Left forelimb (tissue), 1 donor: ENCODE measurements around the gene TP53BP2.
A peak's percentile ranks its signal among the peaks of the same experiment; 100 is the strongest.
"Not testable (repeated sequence)": the region's sequence is repeated elsewhere in the genome, so short reads cannot be mapped to it uniquely, and the experiment has no call there.

Source experiments
- DNase-seq: peaks from one replicate; pipeline ENCODE4 v3.0.0-alpha.2; 2018; ENCODE audit warnings: low spot score

TP53BP2 gene

GRCh38 chr1:223761411-223761810 is 84.3 kb downstream of the TP53BP2 start:
- DNase-seq = no peak

GRCh38 chr1:223760833-223761232 is 84.9 kb downstream of the TP53BP2 start:
- DNase-seq = no peak

GRCh38 chr1:223759273-223759672 is 86.5 kb downstream of the TP53BP2 start:
- DNase-seq = no peak

DNA sequence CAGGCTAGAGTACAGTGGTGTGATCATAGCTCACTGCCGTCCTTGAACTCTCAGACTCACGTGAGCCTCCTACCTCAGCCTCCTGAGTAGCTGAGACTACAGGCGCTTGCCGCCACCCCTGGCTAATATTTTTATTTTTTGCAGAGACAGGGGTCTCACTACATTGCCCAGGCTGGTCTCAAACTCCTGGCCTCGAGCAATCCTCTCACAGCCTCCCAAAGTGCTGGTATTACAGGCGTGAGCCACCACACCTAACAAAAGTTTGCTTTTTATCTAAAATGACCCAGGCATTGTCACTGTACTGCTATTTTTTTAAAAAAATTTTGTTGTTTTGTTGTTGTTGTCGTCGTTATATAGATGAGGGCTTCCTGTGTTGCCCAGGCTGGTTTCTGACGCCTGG is 87.0 kb downstream of the TP53BP2 start:
- no peak for DNase-seq

GRCh38 chr1:223756806-223757700 is 88.7 kb downstream of the TP53BP2 start:
- no peak for DNase-seq

DNA sequence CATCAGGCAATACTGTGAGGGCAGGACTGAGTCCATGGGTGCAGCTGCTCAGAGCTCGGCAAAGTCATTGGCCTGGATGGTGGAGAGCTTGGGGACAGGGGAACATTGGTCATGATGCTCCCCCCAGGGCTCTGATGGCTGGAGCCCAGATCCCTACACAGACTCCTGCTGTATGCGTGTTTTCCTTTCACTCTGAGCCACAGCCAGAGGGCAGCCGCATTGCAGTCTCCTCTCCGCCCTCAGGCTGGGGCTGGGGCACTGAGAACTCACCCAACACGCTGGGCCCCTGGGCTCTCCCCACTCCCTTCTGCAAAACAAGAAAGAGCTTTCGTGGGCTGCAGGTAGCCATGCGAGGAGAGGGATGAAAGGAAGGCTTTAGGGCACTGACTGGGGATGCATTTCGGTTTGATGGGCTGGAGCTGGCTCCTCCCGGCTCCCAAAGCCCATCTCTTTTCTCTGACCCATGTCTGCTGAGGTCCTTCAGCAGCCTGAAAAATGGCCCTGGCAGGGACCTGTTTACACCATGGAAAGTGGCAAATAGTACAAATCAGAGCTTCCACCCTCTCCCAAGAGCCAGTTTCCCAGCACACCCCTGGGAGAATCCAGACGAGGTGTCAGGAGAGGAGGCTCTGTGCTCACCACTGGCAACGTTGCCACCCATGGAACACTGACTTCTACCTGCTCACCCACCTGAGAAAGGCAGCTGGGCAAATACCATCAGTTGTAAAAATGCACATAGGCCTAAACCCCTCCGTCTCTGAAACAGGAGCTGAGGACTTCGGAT is 89.6 kb downstream of the TP53BP2 start:
- no peak for DNase-seq

- no peak for DNase-seq
Measured at GRCh38 chr1:223755432-223755792, 90.3 kb downstream of the TP53BP2 start.

DNA sequence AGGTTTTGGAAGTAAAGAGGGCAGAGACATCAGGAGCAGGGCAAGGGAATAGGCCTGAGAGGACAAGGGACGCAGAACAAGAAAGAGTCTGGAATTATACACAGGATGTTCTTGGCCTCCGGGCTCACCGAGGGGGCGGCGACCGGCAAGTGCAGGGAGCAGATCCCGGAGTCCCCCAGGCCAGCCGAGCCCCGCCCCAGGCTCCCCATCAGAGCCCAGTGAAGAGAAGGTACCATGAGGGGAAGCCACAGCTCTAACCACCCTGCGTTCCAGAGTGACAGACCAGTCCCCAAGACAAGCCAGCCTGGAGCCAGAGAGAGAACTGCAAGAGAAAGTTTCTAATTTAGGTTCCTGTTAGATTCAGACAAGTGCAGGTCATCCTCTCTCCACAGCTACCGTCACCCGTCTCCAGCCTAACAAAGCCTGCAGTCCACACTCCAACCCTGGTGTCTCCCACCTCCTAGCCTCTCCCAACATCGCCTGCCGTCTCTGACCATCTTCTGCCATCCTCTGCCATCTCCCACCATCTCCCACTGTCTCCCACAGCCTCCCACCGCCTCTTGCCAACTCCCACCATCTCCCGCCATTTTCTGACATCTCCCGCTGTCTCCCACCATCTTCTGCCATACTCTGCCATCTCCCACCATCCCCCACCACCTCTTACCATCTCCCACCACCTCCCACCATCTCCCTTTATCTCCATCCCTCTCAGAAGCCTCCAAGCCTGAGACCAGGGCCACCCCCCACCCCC is 90.9 kb downstream of the TP53BP2 start:
- DNase-seq = no peak

- no peak for DNase-seq
Measured at GRCh38 chr1:223752721-223753515, 92.8 kb downstream of the TP53BP2 start.

DNA sequence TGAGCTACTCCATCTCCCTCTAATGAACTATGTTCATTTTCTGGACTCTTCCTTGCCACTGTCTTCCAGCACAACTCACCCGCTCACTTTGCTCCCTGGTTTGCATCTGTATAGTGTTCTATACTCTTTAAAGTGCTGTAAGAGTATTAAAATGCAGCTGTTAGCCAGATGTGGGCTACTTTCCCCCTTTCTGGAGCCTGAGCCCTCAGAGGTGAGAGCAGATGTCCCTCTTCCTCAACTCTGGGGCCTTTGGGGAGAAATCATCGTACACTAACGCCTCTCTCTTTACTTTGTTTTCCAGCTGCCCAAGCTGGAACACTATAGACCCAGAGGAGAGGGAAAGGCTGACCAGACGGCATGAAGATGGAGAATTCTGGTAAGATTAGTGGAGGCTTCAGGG is 94.1 kb downstream of the TP53BP2 start:
- no peak for DNase-seq

DNA sequence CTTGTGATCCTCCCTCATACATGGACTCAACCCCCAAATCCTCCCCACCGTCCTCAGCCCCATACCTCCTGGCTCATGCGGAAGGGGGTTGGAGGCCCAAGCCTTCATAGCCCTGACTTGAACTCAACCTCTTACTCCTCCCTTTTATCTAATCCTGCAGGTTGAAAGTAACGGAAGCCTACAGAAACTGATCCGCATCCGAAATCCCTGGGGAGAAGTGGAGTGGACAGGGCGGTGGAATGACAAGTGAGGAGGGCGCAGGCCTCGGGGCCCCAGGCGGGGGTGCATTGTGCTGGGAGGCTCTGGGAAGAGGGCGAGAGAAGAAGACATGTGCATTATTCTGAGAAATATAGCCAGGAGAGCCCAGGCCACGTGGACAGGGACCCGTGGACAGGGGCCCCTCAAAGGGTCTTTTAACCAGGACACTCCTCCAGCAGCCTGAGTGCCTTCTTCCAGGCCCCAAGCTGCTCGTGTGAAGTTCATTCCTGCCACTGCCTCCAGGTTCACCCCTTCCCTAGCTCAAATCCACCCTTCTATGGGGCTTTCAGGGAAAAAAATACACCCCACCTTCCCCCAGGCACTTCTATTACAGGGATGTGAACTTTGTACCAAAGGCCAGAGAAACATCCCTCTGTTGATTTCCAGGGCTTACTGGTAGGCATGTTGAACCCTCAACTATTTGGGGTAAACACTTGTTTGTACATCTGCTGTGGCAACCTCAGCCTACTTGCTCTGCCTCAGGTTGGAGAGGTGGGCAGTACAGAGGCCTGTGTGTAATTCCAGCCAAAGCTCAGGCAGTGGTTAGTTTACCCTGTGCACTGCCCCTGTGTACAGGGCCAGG is 94.8 kb downstream of the TP53BP2 start:
- DNase-seq = no peak

DNA sequence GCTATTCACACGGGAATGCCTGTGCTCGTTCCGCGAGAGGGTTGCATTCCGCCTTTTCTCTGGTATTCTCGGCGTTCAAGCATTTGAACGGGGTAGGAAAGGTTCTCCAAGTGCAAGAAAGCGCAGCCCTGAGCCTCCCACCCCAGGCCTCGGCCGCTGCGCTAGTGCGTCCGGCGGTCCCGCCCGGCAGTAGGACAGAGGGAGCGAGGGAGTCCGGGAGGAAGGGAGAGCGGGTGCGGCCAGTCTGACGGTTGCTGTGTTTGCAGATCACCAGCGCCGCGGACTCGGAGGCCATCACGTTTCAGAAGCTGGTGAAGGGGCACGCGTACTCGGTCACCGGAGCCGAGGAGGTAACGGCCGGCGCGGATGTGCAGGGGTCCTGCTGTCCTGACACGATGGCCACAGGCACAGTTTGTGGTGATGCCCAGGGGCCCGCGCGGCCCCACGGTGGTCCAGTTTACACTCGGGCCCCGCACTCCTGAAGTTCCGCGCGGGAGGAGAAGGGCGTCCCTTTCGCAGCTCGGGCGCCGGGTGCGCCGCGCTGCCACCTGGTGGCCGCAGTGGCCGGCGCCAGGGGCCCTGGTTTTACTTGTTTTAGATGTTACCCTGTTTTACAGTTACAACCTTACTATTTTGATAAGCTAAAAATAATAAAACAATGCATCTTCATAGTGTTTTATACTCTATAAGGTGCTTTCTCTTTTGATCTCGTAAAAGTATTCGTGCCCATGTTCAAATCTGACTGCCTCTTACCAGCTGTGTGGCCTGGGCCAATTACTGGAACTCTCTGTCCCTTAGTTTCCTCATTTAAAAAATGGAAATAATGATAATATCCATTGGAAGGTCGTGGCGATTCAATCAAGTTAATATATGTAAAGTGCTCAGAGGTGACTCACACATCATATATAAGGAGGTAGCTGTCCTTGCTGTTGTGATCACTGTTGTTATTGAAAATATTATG is 96.7 kb downstream of the TP53BP2 start:
- DNase-seq = peak; percentile 82

DNA sequence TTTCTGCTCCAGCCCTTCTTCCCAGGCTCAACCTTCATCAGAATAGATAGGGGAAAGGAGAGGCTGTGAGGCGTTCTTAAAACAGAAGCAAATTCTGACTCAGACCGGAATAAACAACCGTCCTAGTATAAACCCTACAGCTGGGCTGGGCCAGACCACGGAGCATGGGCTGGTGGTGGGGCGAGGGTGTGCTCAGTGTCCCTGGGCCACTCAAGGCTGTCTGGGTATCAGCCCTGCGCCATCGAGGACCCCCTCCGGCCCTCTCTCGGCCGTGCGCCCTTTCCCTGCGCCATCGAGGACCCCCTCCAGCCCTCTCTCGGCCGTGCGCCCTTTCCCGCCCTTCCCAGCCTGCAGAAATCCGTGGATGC is 97.4 kb downstream of the TP53BP2 start:
- no peak for DNase-seq

GRCh38 chr1:223747838-223748335 is 97.9 kb downstream of the TP53BP2 start:
- no peak for DNase-seq

DNA sequence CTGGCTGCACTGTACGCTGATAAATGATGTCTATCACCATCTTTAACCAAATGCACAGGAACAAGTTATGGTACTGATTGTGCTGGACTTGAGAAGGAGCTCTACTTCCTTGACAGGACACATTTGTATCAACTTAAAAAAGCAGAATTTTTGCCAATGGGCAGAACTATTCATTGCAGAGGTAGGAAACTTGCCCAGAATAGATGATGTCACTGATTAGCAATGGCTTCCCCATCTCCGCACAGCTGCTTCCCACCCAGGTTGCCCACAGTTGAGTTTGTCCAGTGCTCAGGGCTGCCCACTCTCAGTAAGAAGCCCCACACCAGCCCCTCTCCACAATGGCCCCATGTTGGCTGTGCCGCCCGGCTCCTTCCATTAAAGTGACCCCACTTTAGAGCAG is 100.0 kb downstream of the TP53BP2 start:
- no peak for DNase-seq

- DNase-seq = no peak
Measured at GRCh38 chr1:223742856-223743517, 102.8 kb downstream of the TP53BP2 start.

DNA sequence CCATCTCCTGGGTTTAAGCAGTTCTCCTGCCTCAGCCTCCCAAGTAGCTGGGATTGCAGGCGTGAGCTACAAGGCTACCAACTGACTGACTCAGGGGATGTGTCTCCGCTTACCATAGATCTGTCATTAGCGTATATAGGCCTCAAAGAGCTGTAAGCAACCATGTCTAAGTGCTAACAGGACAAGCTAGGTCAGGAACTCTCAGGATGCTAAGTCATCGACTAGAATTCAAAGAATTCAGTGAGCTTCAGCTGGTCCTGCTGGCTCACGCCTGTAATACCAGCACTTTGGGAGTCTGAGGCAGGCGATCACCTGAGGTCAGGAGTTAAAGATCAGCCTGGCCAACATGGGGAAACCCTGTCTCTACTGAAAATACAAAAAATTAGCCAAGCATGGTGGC is 103.9 kb downstream of the TP53BP2 start:
- DNase-seq = no peak

DNA sequence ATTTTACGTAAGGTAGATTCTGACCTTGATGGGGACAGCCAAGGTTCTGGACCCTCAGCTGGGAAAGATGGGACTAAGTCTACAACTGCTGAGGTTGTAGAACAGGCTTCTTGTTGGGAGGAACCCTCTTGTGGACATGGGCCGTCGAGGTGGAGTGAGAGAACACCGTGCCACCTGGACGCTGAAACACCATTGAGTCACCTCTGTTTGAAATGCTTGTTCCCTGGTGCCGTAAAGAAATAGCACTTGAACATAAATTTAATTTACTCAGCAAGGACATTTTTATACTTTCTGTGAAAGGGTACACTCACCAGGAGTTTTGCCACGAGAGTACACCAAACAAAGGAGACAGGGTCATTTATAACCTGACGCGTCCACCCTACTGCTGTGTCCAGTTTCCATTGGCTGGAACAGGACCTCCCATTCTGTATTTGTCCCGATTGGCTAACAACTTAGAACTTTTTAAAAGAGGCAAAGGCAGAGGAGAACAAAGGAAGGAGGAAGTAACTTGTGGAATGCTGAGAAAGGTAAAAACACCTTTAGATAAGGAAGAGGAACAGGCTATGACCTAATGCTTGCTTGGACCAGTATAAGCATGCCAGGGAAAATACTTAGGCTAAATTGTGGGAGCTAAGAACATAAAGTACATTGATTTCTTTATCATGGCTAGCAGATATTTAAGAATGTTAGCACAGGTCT is 105.6 kb downstream of the TP53BP2 start:
- not testable (repeated sequence) for DNase-seq
